Tibial nerve (tissue), 4 donors: ENCODE measurements around the gene RGS8. TPM values are rescaled to one million over a fixed set of nuclear protein-coding genes. Genes with fewer than 3 reads are reported as not detected.

Experiments
- DNase-seq, 2 donors: peaks; one replicate each; pipeline ENCODE4 v3.0.0-alpha.2; 2019; ENCODE audit warnings: low spot score in 2 of 2
- H3K27ac ChIP-seq, 4 donors: fragments of 200-600 bp; sonication (generic) in 3 of 4; one replicate each; pipeline ENCODE4 v1.5.1; 2017 to 2019; ENCODE audit warnings: mild to moderate bottlenecking in 1 of 4
- H3K27me3 ChIP-seq, 2 donors: fragments of 200-600 bp; sonication (generic) in 1 of 2; one replicate each; pipeline versions ENCODE4 v1.5.1 to v1.6.0; 2017 to 2019
- H3K36me3 ChIP-seq, 3 donors: fragments of 200-600 bp; sonication (generic); one replicate each; pipeline ENCODE4 v1.5.1; 2018 to 2019
- H3K4me1 ChIP-seq, 4 donors: fragments of 200-600 bp; sonication (generic) in 3 of 4; one replicate each; pipeline ENCODE4 v1.5.1; 2017 to 2019
- H3K4me3 ChIP-seq, 4 donors: fragments of 200-600 bp; sonication (generic) in 3 of 4; one replicate each; pipeline ENCODE4 v1.5.1; 2017 to 2019; ENCODE audit warnings: mild to moderate bottlenecking in 1 of 4, moderate library complexity in 1 of 4
- H3K9me3 ChIP-seq, 4 donors: fragments of 200-600 bp; sonication (generic) in 3 of 4; one replicate each; pipeline ENCODE4 v1.5.1; 2017 to 2019
- EP300 ChIP-seq, 2 donors: sonication (generic); formaldehyde crosslinking; IDR thresholded peaks; one replicate each; pipeline ENCODE4 v1.6.1; 2017; ENCODE audit warnings: antibody characterized with exemption in 2 of 2, mild to moderate bottlenecking in 1 of 2
- POLR2A ChIP-seq, 2 donors: fragments of 450-650 bp; IDR thresholded peaks; one replicate each; pipeline ENCODE4 v1.6.1; 2017; ENCODE audit warnings: antibody characterized with exemption in 2 of 2, mild to moderate bottlenecking in 2 of 2, moderate library complexity in 2 of 2
- WGBS, 2 donors: methylation state at CpG; one replicate each; pipeline ENCODE4 v1.1.5; 2018; 5-methylcytosine and 5-hydroxymethylcytosine counted together
- total RNA-seq, 4 donors: library from RNA; depleted of rRNA; stranded (reverse); fragments of >200 nt; gene quantifications; one replicate each; pipeline ENCODE4 v1.1.0, GENCODE V29; 2016
- TF ChIP-seq, protein P1 (sequence below), 5 experiments: fragments of 200-600 bp in 3 of 5; fragments of 450-650 bp in 2 of 5; sonication (generic) in 3 of 5; IDR thresholded peaks; one replicate each; pipeline ENCODE4 v1.5.1; 2016 to 2019; ENCODE audit warnings: antibody characterized with exemption in 5 of 5, mild to moderate bottlenecking in 3 of 5, moderate library complexity in 2 of 5

RGS8 gene
- total RNA-seq, 4 donors from 2014 or later = not detected

DNA sequence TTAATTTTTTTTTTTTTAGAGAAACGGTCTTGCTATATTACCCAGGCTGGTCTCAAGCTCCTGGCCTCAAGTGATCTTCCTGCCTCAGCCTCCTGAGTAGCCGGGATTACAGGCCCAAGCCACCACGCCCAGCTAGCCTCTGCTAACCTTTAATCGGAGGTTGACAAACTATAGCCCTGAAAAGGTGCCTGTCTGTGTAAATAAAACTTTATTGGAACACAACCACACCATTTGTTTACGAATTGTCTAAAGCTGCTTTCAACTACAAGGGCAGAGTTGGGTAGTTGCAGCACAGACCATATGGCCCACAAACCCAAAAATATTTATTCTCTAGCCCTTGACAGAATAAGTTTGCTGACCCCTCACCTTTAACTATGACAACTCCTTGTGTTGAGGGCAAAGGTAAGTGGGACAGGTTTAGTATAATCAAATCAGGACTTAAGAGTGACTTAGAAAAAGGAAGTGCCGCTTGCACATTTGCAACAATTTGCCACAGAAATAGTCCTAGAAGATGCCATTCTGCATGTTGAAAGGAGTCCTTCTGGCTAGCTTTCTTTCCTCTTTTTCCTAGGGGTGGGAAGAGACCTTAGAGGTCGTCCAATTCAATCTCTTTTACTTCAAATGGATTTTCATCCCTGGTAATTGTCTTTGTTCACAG, 16.4 kb downstream of the RGS8 start:
- Histone ChIP-seq H3K4me1 (peaks cover 0 to 4% (median 0%) of the 10 kb centered on the region in 4 donors), H3K36me3 (no peaks in the 10 kb centered on the region), H3K27ac (no peak overlapping the region), H3K27me3 (no peaks in the 10 kb centered on the region), H3K9me3 (no peaks in the 10 kb centered on the region), H3K4me3 (no peak overlapping the region)
- DNase-seq = no peak
- TF ChIP-seq POLR2A (IDR thresholded peaks at IDR 0.05) (no peak), EP300 (IDR thresholded peaks at IDR 0.05) (no peak)
- TF ChIP-seq, protein P1, sequence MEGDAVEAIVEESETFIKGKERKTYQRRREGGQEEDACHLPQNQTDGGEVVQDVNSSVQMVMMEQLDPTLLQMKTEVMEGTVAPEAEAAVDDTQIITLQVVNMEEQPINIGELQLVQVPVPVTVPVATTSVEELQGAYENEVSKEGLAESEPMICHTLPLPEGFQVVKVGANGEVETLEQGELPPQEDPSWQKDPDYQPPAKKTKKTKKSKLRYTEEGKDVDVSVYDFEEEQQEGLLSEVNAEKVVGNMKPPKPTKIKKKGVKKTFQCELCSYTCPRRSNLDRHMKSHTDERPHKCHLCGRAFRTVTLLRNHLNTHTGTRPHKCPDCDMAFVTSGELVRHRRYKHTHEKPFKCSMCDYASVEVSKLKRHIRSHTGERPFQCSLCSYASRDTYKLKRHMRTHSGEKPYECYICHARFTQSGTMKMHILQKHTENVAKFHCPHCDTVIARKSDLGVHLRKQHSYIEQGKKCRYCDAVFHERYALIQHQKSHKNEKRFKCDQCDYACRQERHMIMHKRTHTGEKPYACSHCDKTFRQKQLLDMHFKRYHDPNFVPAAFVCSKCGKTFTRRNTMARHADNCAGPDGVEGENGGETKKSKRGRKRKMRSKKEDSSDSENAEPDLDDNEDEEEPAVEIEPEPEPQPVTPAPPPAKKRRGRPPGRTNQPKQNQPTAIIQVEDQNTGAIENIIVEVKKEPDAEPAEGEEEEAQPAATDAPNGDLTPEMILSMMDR (IDR thresholded peaks at IDR 0.05) = no peak
- WGBS, 2 donors = 87 to 92% methylated on average over 7 of the region's 7 CpGs

DNA sequence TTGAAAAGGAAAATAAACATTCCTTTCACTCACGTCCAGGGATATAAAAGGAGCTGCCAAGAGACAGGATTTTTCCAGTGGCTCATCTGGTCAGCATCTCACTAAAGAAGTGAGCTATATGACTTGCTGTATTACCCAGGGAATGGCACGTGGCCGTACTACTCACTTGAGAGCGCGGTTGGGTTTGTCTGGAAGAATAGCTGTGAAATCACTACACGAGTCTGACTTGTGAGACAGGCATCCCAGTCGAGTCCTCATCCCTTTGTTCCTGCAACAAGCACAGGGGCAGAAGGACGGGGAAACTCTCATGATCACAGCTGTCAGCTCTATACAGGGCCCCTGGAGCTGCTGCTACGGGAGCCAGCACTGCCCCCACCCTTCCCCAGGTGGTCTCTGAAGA, 17.7 kb downstream of the RGS8 start:
- TF ChIP-seq, protein P1 (IDR thresholded peaks at IDR 0.05) = no peak
- no peak for TF ChIP-seq POLR2A (IDR thresholded peaks at IDR 0.05)
- no peak for TF ChIP-seq EP300 (IDR thresholded peaks at IDR 0.05)
- H3K27me3 ChIP-seq = no peaks in the 10 kb centered on the region
- H3K9me3 ChIP-seq = no peaks in the 10 kb centered on the region
- no peak overlapping the region for H3K27ac ChIP-seq
- H3K4me3 ChIP-seq = no peak overlapping the region
- DNase-seq = no peak
- H3K36me3 ChIP-seq = no peaks in the 10 kb centered on the region
- WGBS, 2 donors = 65 to 72% methylated on average over 9 of the region's 9 CpGs
- peaks cover 0 to 2% (median 0%) of the 10 kb centered on the region in 4 donors for H3K4me1 ChIP-seq

DNA sequence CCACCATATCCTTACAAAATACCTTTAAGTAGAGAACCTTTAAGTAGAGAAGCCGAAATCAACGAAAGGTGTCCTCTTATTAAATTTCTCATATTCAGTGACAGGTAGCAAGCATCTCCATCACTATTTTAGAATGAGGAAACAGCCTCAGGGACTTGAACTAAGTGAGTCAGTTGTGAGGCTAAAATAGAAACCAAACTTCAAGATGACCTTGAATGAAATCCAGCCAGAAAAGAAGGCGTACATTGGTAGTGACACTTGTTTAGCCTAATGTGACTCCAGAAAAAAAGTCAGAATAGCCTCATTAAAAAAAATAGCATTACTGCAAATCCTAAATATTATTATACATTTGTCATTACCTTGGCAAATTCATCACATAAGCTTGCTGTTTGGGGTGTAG, 20.1 kb downstream of the RGS8 start:
- no peak for DNase-seq
- no peaks in the 10 kb centered on the region for H3K4me1 ChIP-seq
- no peaks in the 10 kb centered on the region for H3K36me3 ChIP-seq
- no peak overlapping the region for H3K4me3 ChIP-seq
- no peaks in the 10 kb centered on the region for H3K9me3 ChIP-seq
- no peaks in the 10 kb centered on the region for H3K27me3 ChIP-seq
- no peak overlapping the region for H3K27ac ChIP-seq
- WGBS, 2 donors = 80 to 82% methylated on average over 3 of the region's 3 CpGs
- TF ChIP-seq POLR2A (IDR thresholded peaks at IDR 0.05) (no peak), EP300 (IDR thresholded peaks at IDR 0.05) (no peak)
- TF ChIP-seq, protein P1 (IDR thresholded peaks at IDR 0.05) = no peak

DNA sequence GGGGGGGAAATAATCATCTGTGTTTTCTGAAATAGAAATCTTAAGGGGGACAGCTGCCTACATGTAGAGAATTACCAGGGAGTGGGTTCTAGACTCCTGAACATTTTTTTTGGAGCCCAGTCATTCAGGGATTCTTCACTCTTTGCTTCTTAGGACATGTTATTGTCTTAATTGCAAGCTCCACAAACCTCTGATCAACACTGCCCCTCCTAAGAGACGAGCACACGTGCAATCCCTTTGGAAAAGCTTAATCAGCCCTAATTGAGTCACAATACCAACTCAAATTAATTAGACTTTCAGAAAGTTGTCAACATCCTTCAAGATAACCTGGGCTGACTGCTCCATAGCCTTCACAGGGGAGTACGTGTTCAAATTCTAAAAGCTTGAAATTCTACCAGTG, 21.4 kb downstream of the RGS8 start:
- no peaks in the 10 kb centered on the region for H3K27me3 ChIP-seq
- no peaks in the 10 kb centered on the region for H3K4me1 ChIP-seq
- TF ChIP-seq EP300 (IDR thresholded peaks at IDR 0.05) (no peak), POLR2A (IDR thresholded peaks at IDR 0.05) (no peak)
- TF ChIP-seq, protein P1 (IDR thresholded peaks at IDR 0.05) = no peak
- DNase-seq = no peak
- H3K4me3 ChIP-seq = no peak overlapping the region
- no peaks in the 10 kb centered on the region for H3K36me3 ChIP-seq
- no peaks in the 10 kb centered on the region for H3K9me3 ChIP-seq
- WGBS, 2 donors = 69 to 76% methylated on average over 3 of the region's 3 CpGs
- H3K27ac ChIP-seq = no peak overlapping the region

DNA sequence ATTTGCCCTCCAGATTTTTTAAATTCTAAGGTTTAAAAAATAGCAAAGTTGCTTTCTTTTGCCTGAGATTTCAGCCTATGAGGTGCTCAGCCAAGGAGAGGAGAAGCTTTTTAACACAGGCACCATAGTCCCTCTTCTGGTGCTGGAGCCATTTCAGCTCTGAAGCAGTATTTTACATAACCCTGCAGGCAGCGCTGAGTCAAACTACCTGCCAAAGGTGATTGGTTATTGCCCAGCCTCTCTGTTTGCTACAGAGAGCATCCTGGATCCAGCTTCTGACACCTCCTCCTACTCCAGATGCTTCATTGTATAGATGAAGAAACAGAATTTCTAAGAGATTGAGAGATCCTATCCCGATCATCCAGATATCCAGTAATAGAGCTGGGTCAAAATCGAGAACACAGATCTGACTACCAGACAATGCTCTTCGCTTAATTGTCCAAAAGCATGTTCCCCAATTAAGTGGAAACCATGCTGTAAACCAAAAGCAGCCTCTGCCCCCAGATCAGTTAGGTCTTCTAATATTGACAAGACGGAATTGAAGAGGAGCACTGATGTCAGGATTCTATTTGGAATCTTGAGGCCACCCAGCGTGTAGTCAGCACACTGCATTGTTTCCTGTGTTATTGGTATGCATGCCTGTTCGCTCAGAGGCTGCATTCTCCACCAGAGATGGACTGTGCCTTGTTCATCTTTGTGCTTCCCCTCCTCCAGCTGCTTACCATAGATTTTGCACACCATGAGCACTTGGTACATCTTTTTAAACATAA, 22.1 kb downstream of the RGS8 start:
- TF ChIP-seq POLR2A (IDR thresholded peaks at IDR 0.05) (no peak), EP300 (IDR thresholded peaks at IDR 0.05) (no peak)
- TF ChIP-seq, protein P1 (IDR thresholded peaks at IDR 0.05) = no peak
- Histone ChIP-seq H3K27ac (no peak overlapping the region), H3K27me3 (no peaks in the 10 kb centered on the region), H3K9me3 (no peaks in the 10 kb centered on the region), H3K4me3 (no peak overlapping the region), H3K4me1 (no peaks in the 10 kb centered on the region), H3K36me3 (no peaks in the 10 kb centered on the region)
- DNase-seq = no peak
- WGBS, 2 donors = 60 to 71% methylated on average over 7 of the region's 7 CpGs
